Measurements from ENCODE around the gene ZNF512. TPM values are rescaled to one million over a fixed set of nuclear protein-coding genes. Genes with fewer than 3 reads are reported as not detected.

Gene ZNF512
- total and polyA plus RNA-seq, 2 of the 13 experiments (the other 11 are each of a cell fraction or from before 2014, with no cell fraction given): 29.8 to 31.0 TPM

GRCh38 chr2:27582695-27583389 lies at the start of gene ZNF512 (continued):
- TF ChIP-seq CREBL2 (CRISPR knock-in tag; IDR thresholded peaks at IDR 0.05; ENCODE audit: borderline replicate concordance) (no peak), ARNT2 (CRISPR knock-in tag; IDR thresholded peaks at IDR 0.05; ENCODE audit: low read depth) (peak; percentile 56; the same call in 1 of the 2 replicates), ZBTB10 (CRISPR knock-in tag; IDR thresholded peaks at IDR 0.05; ENCODE audit: borderline replicate concordance) (peak; percentile 45; the same call in 1 of the 2 replicates), ZMYM4 (CRISPR knock-in tag; IDR thresholded peaks at IDR 0.05) (peak; percentile 97), IKZF5 (CRISPR knock-in tag; IDR thresholded peaks at IDR 0.05) (peak; percentile 68; the same call in 1 of the 2 replicates), ZNF674 (CRISPR knock-in tag; IDR thresholded peaks at IDR 0.05; ENCODE audit: low read depth) (no peak), ZNF703 (CRISPR knock-in tag; IDR thresholded peaks at IDR 0.05; ENCODE audit: borderline replicate concordance) (no peak), NFIB (CRISPR knock-in tag; IDR thresholded peaks at IDR 0.05; ENCODE audit: borderline replicate concordance) (no peak), SIX1 (CRISPR knock-in tag; IDR thresholded peaks at IDR 0.05; ENCODE audit: borderline replicate concordance) (no peak), NR3C1 (CRISPR knock-in tag; IDR thresholded peaks at IDR 0.05) (no peak), PAWR (CRISPR knock-in tag; IDR thresholded peaks at IDR 0.05; ENCODE audit: borderline replicate concordance) (no peak), HNRNPH1 (optimal IDR thresholded peaks at IDR 0.05; ENCODE audit: low read depth, low read length) (no peak), PRMT3 (CRISPR knock-in tag; IDR thresholded peaks at IDR 0.05; ENCODE audit: borderline replicate concordance, low read depth) (no peak), ZNF749 (CRISPR knock-in tag; IDR thresholded peaks at IDR 0.05; ENCODE audit: borderline replicate concordance) (peak; percentile 56; the same call in 1 of the 2 replicates), ZKSCAN8 (CRISPR knock-in tag; IDR thresholded peaks at IDR 0.05; ENCODE audit: borderline replicate concordance) (peak; percentile 41; the same call in 1 of the 2 replicates), ZFP41 (CRISPR knock-in tag; IDR thresholded peaks at IDR 0.05; ENCODE audit: borderline replicate concordance) (no peak), ATM (IDR thresholded peaks at IDR 0.05; ENCODE audit: borderline replicate concordance) (no peak), YEATS2 (CRISPR knock-in tag; IDR thresholded peaks at IDR 0.05; ENCODE audit: borderline replicate concordance) (peak; percentile 87; the same call in 1 of the 2 replicates), SP1 (IDR thresholded peaks at IDR 0.05) (no peak), SP1 (CRISPR knock-in tag; IDR thresholded peaks at IDR 0.05) (peak; percentile 84), ZNF256 (CRISPR knock-in tag; conservative IDR thresholded peaks at IDR 0.05) (peak; percentile 76; the same call in 1 of the 2 replicates), TEAD2 (CRISPR knock-in tag; IDR thresholded peaks at IDR 0.05) (no peak), NBN (conservative IDR thresholded peaks at IDR 0.05) (no peak), ZNF629 (CRISPR knock-in tag; conservative IDR thresholded peaks at IDR 0.05) (no peak), GMEB1 (CRISPR knock-in tag; IDR thresholded peaks at IDR 0.05; ENCODE audit: borderline replicate concordance) (peak; percentile 72)
